ENCODE results near the gene PRAMEF12. TPM values are rescaled to one million over a fixed set of nuclear protein-coding genes. Genes with fewer than 3 reads are reported as not detected.

Gene PRAMEF12
- total RNA-seq, 1 experiment from 2014 or later, result not detected

DNA sequence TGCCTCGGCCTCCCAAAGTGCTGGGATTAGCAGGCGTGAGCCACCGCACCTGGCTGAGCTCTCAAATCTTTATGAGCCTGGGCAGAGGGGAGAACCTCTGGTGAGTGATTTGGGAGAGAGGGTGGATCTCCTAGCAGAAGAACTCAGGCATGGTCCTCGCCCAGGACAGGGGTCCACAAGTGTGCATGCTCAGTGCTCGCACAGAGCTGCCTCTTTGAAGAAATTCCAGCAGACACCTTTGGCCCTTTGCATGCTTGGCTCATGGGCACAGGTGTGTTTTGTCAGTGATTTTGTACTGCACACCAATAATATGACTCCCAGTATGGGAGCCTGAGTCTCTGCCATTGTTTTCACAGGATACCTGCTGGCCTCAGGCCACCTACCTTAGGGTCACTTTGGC is 11.8 kb upstream of the PRAMEF12 start:
- no peak overlapping the region for H3K27ac Mint-ChIP-seq (ENCODE audit: unreplicated experiment)

DNA sequence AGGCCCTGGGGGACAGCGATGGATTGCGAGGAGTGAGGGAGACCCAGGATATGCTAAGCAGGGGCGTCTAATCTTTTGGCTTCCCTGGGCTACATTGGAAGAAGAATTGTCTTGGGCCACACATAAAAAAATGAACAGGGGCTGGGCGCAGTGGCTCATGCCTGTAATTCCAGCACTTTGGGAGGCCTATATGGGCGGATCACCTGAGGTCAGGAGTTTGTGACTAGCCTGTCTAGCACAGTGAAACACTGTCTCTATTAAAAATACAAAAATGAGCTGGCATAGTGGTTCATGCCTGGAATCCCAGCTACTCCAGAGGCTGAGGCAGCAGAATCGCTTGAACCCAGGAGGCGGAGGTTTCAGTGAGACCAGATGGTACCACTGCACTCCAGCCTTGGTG is 10.8 kb upstream of the PRAMEF12 start:
- H3K9me3 Mint-ChIP-seq (ENCODE audit: unreplicated experiment), result no peaks in the 10 kb centered on the region
- H3K27ac Mint-ChIP-seq (ENCODE audit: unreplicated experiment), result no peak overlapping the region
- H3K27me3 ChIP-seq (replicated peaks; ENCODE audit: control insufficient read depth, insufficient read depth, low read length), result no peaks in the 10 kb centered on the region
- TF ChIP-seq, protein P1, sequence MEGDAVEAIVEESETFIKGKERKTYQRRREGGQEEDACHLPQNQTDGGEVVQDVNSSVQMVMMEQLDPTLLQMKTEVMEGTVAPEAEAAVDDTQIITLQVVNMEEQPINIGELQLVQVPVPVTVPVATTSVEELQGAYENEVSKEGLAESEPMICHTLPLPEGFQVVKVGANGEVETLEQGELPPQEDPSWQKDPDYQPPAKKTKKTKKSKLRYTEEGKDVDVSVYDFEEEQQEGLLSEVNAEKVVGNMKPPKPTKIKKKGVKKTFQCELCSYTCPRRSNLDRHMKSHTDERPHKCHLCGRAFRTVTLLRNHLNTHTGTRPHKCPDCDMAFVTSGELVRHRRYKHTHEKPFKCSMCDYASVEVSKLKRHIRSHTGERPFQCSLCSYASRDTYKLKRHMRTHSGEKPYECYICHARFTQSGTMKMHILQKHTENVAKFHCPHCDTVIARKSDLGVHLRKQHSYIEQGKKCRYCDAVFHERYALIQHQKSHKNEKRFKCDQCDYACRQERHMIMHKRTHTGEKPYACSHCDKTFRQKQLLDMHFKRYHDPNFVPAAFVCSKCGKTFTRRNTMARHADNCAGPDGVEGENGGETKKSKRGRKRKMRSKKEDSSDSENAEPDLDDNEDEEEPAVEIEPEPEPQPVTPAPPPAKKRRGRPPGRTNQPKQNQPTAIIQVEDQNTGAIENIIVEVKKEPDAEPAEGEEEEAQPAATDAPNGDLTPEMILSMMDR (IDR thresholded peaks at IDR 0.05; ENCODE audit: insufficient read depth in 1 of 2, low read depth in 1 of 2, low read length in 1 of 2, severe bottlenecking in 1 of 2, unreplicated experiment in 1 of 2), result no peak
- peaks cover 4% of the 10 kb centered on the region for H3K27me3 Mint-ChIP-seq (ENCODE audit: insufficient read depth, unreplicated experiment)
- no peaks in the 10 kb centered on the region for H3K36me3 ChIP-seq (ENCODE audit: control insufficient read depth, insufficient read depth, low read length)
- H3K9me3 ChIP-seq, result no peaks in the 10 kb centered on the region
- no peaks in the 10 kb centered on the region for H3K4me1 ChIP-seq
- CTCF ChIA-PET, result no interaction called here
- no TSS peak for BruUV-seq (replicated peaks)
- POLR2A ChIA-PET, result interaction anchor here (0.7 kb wide), 1 partner anchor 621 kb away, joined by 6 read pairs; no protein-coding TSS in a partner anchor
- intact Hi-C loops (cut with micrococcal nuclease; ENCODE audit: unreplicated experiment), result no loop called here
- DNase-seq, result no peak
- no peak overlapping the region for H3K4me3 ChIP-seq (ENCODE audit: low read depth, low read length)
- no peaks in the 10 kb centered on the region for H3K36me3 Mint-ChIP-seq (ENCODE audit: insufficient read depth, unreplicated experiment)
- H3K4me1 Mint-ChIP-seq (ENCODE audit: low read depth, unreplicated experiment), result peaks cover 6% of the 10 kb centered on the region
- no peak overlapping the region for H3K4me3 Mint-ChIP-seq (ENCODE audit: unreplicated experiment)

More for the DNA sequence above, 11.8 kb upstream of the PRAMEF12 start:
- Histone ChIP-seq H3K4me1 (no peaks in the 10 kb centered on the region), H3K27me3 (replicated peaks; ENCODE audit: control insufficient read depth, insufficient read depth, low read length) (no peaks in the 10 kb centered on the region), H3K36me3 (ENCODE audit: control insufficient read depth, insufficient read depth, low read length) (no peaks in the 10 kb centered on the region), H3K4me3 (ENCODE audit: low read depth, low read length) (no peak overlapping the region), H3K9me3 (no peaks in the 10 kb centered on the region)
- ChIA-PET CTCF (no interaction called here), POLR2A (no interaction called here)
- H3K9me3 Mint-ChIP-seq (ENCODE audit: unreplicated experiment), result no peaks in the 10 kb centered on the region
- H3K36me3 Mint-ChIP-seq (ENCODE audit: insufficient read depth, unreplicated experiment), result no peaks in the 10 kb centered on the region
- intact Hi-C loops (cut with micrococcal nuclease; ENCODE audit: unreplicated experiment), result no loop called here
- no peak for DNase-seq
- H3K27me3 Mint-ChIP-seq (ENCODE audit: insufficient read depth, unreplicated experiment), result peaks cover 4% of the 10 kb centered on the region
- BruUV-seq (replicated peaks), result no TSS peak
- TF ChIP-seq, protein P1 (IDR thresholded peaks at IDR 0.05; ENCODE audit: insufficient read depth in 1 of 2, low read depth in 1 of 2, low read length in 1 of 2, severe bottlenecking in 1 of 2, unreplicated experiment in 1 of 2), result no peak
- H3K4me1 Mint-ChIP-seq (ENCODE audit: low read depth, unreplicated experiment), result peaks cover 6% of the 10 kb centered on the region
- no peak overlapping the region for H3K4me3 Mint-ChIP-seq (ENCODE audit: unreplicated experiment)

DNA sequence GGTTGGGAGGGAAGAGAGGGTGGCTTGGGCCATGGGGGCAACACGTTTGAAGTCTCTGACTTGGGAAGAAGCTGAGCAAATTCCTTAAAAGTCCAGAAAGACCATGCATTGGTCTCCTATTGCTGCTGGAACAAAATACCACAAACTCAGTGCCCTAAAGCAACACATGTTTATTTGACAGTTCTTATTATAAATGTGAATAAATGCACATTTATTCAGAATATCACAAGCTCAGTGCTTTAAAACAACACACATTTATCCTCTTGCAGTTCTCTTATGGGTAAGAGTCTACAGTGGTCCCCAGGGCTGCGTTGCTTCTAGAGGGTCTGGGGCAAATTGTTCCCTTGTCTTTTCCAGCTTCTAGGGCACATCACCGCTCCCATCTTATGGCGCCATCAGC is 10.1 kb upstream of the PRAMEF12 start:
- Mint-ChIP-seq H3K27ac (ENCODE audit: unreplicated experiment) (no peak overlapping the region), H3K36me3 (ENCODE audit: insufficient read depth, unreplicated experiment) (no peaks in the 10 kb centered on the region), H3K4me1 (ENCODE audit: low read depth, unreplicated experiment) (peaks cover 6% of the 10 kb centered on the region), H3K4me3 (ENCODE audit: unreplicated experiment) (no peak overlapping the region), H3K27me3 (ENCODE audit: insufficient read depth, unreplicated experiment) (peaks cover 4% of the 10 kb centered on the region), H3K9me3 (ENCODE audit: unreplicated experiment) (no peaks in the 10 kb centered on the region)
- no peak for DNase-seq
- H3K36me3 ChIP-seq (ENCODE audit: control insufficient read depth, insufficient read depth, low read length), result no peaks in the 10 kb centered on the region
- TF ChIP-seq, protein P1 (IDR thresholded peaks at IDR 0.05; ENCODE audit: insufficient read depth in 1 of 2, low read depth in 1 of 2, low read length in 1 of 2, severe bottlenecking in 1 of 2, unreplicated experiment in 1 of 2), result no peak
- POLR2A ChIA-PET, result interaction anchor here (0.7 kb wide), 1 partner anchor 622 kb away, joined by 6 read pairs; no protein-coding TSS in a partner anchor
- intact Hi-C loops (cut with micrococcal nuclease; ENCODE audit: unreplicated experiment), result no loop called here
- no peaks in the 10 kb centered on the region for H3K27me3 ChIP-seq (replicated peaks; ENCODE audit: control insufficient read depth, insufficient read depth, low read length)
- no peaks in the 10 kb centered on the region for H3K9me3 ChIP-seq
- BruUV-seq (replicated peaks), result no TSS peak
- H3K4me3 ChIP-seq (ENCODE audit: low read depth, low read length), result no peak overlapping the region
- CTCF ChIA-PET, result no interaction called here
- H3K4me1 ChIP-seq, result no peaks in the 10 kb centered on the region

Measured in Caco-2 (cell line).